ENCODE data around the gene NR3C1. TPM values are rescaled to one million over a fixed set of nuclear protein-coding genes. Genes with fewer than 3 reads are reported as not detected.
A peak's percentile ranks its signal among the peaks of the same experiment; 100 is the strongest.

The NR3C1 gene
- total RNA-seq, 1 experiment from 2014 or later: 11.5 TPM

GRCh38 chr5:143354025-143354424 lies 49.5 kb downstream of the NR3C1 start:
- in situ Hi-C loops (cut with HindIII; ENCODE audit: low pct_unique_long_range_greater_than_20kb, low sequenced_read_pairs): no loop called here
- DNase-seq (ENCODE audit: low read depth, low spot score): peak; percentile 19

DNA sequence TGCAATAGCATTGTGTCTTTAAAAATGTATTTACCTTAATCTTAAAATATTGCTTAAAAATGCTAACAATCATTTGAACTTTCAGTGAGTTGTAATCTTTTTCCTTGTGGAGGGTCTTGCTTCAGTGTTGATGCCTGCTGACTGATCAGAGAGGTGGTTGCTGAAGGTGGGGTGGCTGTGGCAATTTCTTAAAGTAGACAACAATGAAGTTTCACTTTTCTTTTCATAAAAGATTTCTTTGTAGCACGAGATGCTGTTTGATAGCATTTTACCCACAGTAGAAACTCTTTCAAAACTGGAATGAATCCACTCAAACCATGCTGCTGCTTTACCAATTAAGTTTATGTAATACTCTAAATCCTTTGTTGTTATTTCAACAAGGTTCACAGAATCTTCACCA lies 50.8 kb downstream of the NR3C1 start:
- in situ Hi-C loops (cut with HindIII; ENCODE audit: low pct_unique_long_range_greater_than_20kb, low sequenced_read_pairs): no loop called here

DNA sequence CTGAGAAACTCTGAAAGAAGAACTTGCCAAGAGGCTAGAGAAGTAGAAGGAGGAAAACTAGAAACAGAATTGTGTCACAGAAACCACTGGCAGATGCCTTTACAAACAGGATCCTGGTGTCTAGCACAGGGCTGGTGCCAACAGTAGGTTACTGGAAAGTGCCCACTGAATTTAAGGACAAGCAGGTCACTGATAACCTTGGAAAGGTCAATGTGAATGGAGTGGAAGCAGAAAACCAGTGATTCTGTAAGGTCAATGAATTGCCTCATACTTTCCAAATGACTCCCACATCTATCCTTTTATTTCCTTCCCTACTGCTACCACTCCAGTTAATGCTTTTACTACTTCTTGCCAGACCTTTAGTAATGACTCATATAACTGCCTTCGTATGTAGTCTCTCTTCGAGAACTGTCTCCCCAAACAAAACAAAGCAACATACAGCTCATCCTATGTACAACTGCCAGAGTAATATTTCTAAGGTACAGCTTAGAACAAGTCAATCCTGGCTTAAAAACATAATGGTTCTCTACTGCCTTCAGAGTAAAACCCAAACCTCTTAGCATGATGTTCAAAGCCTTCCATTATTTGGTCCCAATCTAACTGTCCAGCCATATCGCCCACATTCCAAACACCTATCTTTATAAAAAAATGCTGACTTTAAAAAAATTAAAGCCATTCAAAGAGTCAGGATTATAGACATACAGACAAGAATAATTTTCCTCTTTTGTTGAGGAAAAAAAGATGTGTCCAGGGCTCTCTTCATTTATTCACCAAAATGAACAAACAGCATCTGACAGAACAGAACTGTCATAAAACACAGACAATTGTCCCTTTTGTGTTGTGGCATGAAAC lies 52.5 kb downstream of the NR3C1 start:
- peak; percentile 6 for DNase-seq (ENCODE audit: low read depth, low spot score)
- in situ Hi-C loops (cut with HindIII; ENCODE audit: low pct_unique_long_range_greater_than_20kb, low sequenced_read_pairs): no loop called here

More for the DNA sequence above, 50.8 kb downstream of the NR3C1 start:
- DNase-seq (ENCODE audit: low read depth, low spot score): no peak

DNA sequence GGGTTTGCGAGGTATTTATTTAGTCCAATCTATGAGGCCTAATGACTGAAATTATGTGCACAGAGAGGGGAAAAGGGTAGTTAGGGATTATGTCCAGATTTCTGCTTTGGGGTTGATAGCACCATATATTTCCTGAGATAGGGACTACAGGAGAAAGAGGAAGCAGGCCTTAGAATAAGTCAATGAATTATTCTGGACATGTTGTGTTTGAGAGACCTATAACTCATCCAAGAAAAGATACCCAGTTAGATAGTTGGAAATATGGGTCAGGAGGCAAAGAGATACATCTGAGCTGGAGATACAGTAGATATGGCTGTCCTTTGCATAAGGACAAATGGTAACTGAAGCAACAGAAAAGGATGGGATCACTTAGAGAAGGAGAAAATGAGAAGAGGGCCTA lies 53.1 kb downstream of the NR3C1 start:
- in situ Hi-C loops (cut with HindIII; ENCODE audit: low pct_unique_long_range_greater_than_20kb, low sequenced_read_pairs): no loop called here
- DNase-seq (ENCODE audit: low read depth, low spot score): no peak

DNA sequence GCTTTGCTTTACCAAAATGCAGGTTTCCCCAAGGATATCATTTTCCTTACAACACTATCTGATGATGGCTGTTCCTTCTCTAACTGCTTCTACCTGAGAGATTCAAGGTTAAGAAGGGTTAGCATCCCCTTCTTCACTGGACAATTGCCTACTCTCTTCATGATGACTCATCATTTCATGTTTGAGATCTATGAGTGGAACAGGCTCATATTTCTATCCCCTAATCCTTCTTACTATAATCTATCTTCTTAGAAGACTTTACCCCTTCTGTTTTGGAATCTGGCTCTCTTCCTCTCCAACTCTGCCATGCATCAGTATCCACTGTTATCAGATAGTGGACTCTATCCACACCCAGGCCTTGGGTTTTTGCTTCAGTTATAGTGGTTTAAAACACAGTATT lies 54.3 kb downstream of the NR3C1 start:
- DNase-seq (ENCODE audit: low read depth, low spot score): no peak
- in situ Hi-C loops (cut with HindIII; ENCODE audit: low pct_unique_long_range_greater_than_20kb, low sequenced_read_pairs): no loop called here

- no peak for DNase-seq (ENCODE audit: low read depth, low spot score)
- in situ Hi-C loops (cut with HindIII; ENCODE audit: low pct_unique_long_range_greater_than_20kb, low sequenced_read_pairs): no loop called here
These were observed 55.7 kb downstream of the NR3C1 start for GRCh38 chr5:143347698-143348344.

DNA sequence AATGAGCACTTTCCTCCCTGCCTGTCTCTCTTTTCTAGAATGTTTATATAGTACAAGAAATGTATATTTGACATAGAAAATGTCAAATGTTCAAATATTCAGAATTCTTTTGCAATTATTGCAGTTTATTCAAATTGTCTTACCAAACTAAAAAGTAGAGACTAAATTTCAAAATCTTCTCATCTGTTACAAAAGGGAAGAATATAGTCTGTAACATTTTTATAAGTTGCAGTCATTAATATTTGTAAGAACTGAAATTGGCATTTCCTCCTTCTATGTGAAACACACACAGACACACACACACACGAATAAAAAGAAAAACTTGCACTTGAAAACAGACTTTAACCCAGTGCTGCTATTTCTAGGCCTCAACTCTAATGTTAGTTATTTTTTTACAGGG lies 56.4 kb downstream of the NR3C1 start:
- in situ Hi-C loops (cut with HindIII; ENCODE audit: low pct_unique_long_range_greater_than_20kb, low sequenced_read_pairs): no loop called here

GRCh38 chr5:143345671-143346440 lies 57.6 kb downstream of the NR3C1 start:
- no peak for DNase-seq (ENCODE audit: low read depth, low spot score)
- in situ Hi-C loops (cut with HindIII; ENCODE audit: low pct_unique_long_range_greater_than_20kb, low sequenced_read_pairs): no loop called here

More for the DNA sequence above, 56.4 kb downstream of the NR3C1 start:
- no peak for DNase-seq (ENCODE audit: low read depth, low spot score)

GRCh38 chr5:143343042-143343441 lies 60.4 kb downstream of the NR3C1 start:
- DNase-seq (ENCODE audit: low read depth, low spot score): no peak
- in situ Hi-C loops (cut with HindIII; ENCODE audit: low pct_unique_long_range_greater_than_20kb, low sequenced_read_pairs): no loop called here

GRCh38 chr5:143342607-143343006 lies 60.9 kb downstream of the NR3C1 start:
- DNase-seq (ENCODE audit: low read depth, low spot score): no peak

DNA sequence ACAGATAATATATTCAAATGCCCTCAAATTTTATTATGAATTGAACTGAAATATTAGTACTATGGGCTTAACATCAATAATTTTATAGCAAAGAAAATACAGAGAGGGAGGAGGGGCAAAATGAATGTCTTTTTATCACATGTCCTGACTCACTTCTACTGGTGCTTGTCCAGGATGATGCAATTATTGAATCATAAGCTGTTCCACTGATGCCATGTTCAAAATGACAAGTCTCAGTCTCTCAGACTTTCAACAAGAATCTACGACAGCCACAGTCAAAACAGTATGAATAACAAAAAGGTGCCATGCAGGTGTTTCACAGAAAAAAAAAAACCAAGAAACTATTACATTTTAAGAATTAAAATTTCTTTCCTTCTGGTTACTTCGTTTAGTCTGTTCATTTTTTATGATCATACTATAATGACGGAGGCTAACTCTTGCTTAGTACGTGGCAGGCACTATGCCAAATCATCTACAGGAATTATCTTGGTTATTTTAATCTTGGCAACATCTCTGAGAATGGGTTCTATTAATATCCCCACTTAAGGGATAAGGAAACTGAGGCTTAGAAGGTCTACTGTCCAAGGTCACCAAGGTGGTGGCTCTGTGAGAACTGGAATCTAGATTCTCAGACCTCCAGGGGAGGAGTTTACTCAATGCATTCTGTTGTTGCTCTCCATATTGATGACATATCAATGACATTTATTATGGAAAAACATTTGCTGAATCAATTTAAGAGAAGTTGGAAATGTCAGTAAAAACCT lies 61.5 kb downstream of the NR3C1 start:
- DNase-seq (ENCODE audit: low read depth, low spot score): peak; percentile 10
- in situ Hi-C loops (cut with HindIII; ENCODE audit: low pct_unique_long_range_greater_than_20kb, low sequenced_read_pairs): no loop called here

More at GRCh38 chr5:143342607-143343006, 60.9 kb downstream of the NR3C1 start:
- in situ Hi-C loops (cut with HindIII; ENCODE audit: low pct_unique_long_range_greater_than_20kb, low sequenced_read_pairs): no loop called here

DNA sequence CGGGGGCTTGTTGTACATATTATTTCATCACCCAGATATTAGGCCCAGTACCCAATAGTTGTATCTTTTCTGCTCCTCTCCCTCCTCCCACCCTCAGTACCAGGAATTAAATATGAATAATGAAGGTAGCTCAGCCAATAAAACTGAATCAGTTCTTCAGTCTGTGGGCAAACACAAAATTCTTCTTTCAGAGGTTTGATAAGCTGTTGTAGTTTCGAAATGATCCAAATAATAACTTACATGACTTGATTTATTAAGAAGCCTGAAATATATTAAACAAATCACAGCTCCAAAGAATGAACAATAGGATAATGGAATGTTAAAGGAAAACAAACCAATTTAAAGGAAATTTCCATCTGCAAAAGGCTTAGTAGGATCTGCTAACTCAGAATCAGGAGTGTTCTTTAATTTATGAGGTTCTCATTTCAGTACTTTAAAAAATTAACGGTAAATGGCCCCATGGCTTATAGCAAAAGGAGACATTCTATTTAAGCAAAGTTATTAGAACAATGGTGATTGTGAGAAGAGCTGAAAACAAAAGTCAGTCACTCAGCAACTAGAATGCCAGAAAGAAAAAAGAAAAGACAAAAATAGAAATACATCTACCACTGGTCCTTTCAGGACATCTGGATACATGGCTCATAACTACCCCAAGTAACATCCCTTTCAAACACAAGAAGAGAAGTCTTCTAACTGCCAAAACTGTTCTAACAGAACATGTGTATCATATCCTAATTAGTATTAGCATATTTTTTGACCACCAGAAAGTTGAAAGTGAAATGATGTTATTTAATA lies 62.4 kb downstream of the NR3C1 start:
- no peak for DNase-seq (ENCODE audit: low read depth, low spot score)
- in situ Hi-C loops (cut with HindIII; ENCODE audit: low pct_unique_long_range_greater_than_20kb, low sequenced_read_pairs): no loop called here

DNA sequence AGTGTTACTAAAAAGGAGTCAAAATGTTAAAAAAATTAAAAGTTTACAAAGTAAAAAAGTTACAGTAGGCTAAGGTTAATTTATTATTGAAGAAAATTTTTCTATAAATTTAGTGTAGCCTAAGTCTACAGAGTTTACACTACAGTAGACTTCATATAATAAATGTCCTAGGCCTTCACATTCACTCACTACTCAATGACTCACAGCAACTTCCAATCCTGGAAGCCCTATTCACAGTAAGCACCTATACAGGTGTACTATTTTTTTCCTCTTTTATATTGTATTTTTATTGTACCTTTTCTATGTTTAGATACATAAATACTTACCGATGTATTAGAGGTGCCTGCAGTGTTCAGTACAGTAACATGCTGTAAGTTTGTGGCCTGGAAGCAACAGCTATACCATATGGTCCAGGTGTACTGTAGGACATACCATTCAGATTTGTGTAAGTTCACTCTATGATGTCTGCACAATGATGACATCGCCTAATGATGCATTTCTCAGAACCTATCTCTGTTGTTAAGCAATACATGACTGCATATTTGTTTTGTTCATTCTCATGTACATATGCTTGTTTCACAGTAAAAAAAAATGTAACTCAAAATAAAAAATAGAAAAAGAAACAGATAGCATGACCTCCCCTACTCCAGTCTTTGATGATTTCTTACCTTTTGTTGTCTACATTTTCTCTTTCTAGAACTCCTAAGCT lies 64.7 kb downstream of the NR3C1 start:
- in situ Hi-C loops (cut with HindIII; ENCODE audit: low pct_unique_long_range_greater_than_20kb, low sequenced_read_pairs): no loop called here
- no peak for DNase-seq (ENCODE audit: low read depth, low spot score)

DNA sequence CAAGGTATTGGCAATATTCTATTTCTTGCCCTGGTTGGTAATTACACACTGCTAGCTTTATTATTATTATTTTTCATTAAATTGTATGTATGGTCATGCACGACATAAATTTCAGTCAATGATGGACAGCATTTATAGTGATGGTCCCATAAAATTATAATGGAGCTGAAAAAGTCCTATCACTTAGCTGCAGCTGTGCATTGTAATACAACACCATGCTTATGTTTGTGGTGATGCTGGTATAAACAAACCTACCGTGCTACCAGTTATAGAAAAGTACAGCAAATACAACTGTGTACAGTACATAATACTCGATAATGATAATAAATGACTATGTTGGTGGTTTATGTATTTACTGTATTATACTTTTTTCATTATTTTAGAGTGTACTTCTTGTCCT lies 65.5 kb downstream of the NR3C1 start:
- no peak for DNase-seq (ENCODE audit: low read depth, low spot score)
- in situ Hi-C loops (cut with HindIII; ENCODE audit: low pct_unique_long_range_greater_than_20kb, low sequenced_read_pairs): no loop called here

- DNase-seq (ENCODE audit: low read depth, low spot score): no peak
- in situ Hi-C loops (cut with HindIII; ENCODE audit: low pct_unique_long_range_greater_than_20kb, low sequenced_read_pairs): no loop called here
These were observed 67.0 kb downstream of the NR3C1 start for GRCh38 chr5:143336485-143336884.

DNA sequence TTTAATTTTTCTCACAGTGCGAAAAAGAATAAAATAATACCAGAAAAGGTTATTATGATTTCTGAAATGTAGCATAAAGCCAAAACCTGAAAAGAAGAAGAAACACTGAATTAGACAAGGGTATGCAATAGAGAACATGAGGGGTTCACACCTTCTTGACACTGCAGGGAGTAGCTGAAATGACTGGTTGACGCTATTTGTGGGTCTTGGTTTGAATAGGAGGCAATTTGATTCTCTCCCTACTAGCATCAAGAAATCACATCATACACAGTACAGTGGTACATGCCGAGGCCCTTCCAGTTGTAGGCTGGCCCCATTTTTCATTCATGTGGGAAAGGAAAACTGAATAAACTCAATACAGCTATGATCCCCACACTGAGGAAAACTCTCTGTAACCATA lies 68.6 kb downstream of the NR3C1 start:
- in situ Hi-C loops (cut with HindIII; ENCODE audit: low pct_unique_long_range_greater_than_20kb, low sequenced_read_pairs): no loop called here
- DNase-seq (ENCODE audit: low read depth, low spot score): no peak
